Esophagus muscularis mucosa (tissue), 4 donors: Measurements from ENCODE around the gene TGFB1.

ENCODE experiments used
- CTCF ChIP-seq, 3 experiments: fragments of 200-600 bp in 2 of 3; fragments of 450-650 bp in 1 of 3; sonication (generic) in 2 of 3; IDR thresholded peaks; one replicate each; pipeline ENCODE4 v1.5.1; 2017 to 2019; ENCODE audit warnings: antibody characterized with exemption in 3 of 3, mild to moderate bottlenecking in 2 of 3, moderate library complexity in 1 of 3
- EP300 ChIP-seq: sonication (generic); formaldehyde crosslinking; IDR thresholded peaks from one replicate; pipeline ENCODE4 v1.6.1; 2017; ENCODE audit warnings: antibody characterized with exemption
- POLR2A ChIP-seq: fragments of 450-650 bp; IDR thresholded peaks from one replicate; pipeline ENCODE4 v1.6.1; 2017; ENCODE audit warnings: antibody characterized with exemption, moderate library complexity, mild to moderate bottlenecking, low read depth
- POLR2AphosphoS5 ChIP-seq, 2 donors: sonication (generic); formaldehyde crosslinking; IDR thresholded peaks; one replicate each; pipeline ENCODE4 v1.6.1; 2017; ENCODE audit warnings: antibody characterized with exemption in 2 of 2

- TF ChIP-seq POLR2A (no peak), CTCF (IDR thresholded peaks at IDR 0.05) (no peak), POLR2AphosphoS5 (IDR thresholded peaks at IDR 0.05) (peak; percentile 4 to 56), EP300 (peak; percentile 22)
These were observed 54.5 kb downstream of the TGFB1 start for GRCh38 chr19:41299046-41299754.
